PFSK-1 (cell line): ENCODE measurements around the gene LONP1.
A peak's percentile ranks its signal among the peaks of the same experiment; 100 is the strongest.

Experiments used
- FOXP2 ChIP-seq: optimal IDR thresholded peaks from 2 replicates; pipeline ENCODE3; 2011; ENCODE audit warnings: borderline replicate concordance, control low read depth, inconsistent platforms; ENCODE audit not compliant: insufficient read depth; ENCODE audit errors: extremely low read length, extremely low read depth
- POLR2AphosphoS5 ChIP-seq: IDR thresholded peaks from 2 replicates; pipeline ENCODE4 v1.6.1; 2012; ENCODE audit warnings: low read depth, mild to moderate bottlenecking, control low read depth, low read length, moderate library complexity
- SIN3A ChIP-seq: IDR thresholded peaks from 2 replicates; pipeline ENCODE4 v1.6.1; 2012; ENCODE audit warnings: mild to moderate bottlenecking, low read length, moderate library complexity, borderline replicate concordance; ENCODE audit not compliant: insufficient read depth
- TAF1 ChIP-seq: IDR thresholded peaks from 2 replicates; pipeline ENCODE4 v1.6.1; 2012; ENCODE audit warnings: low read length, control low read depth, borderline replicate concordance; ENCODE audit not compliant: insufficient read depth
- TF ChIP-seq, protein P1 (sequence below), 2 experiments: IDR thresholded peaks; 2 replicates each; pipeline versions ENCODE4 v1.6.1 to v1.8.0; 2011 to 2012; ENCODE audit warnings: low read depth in 2 of 2, low read length in 2 of 2, control low read depth in 1 of 2, inconsistent platforms in 1 of 2, mild to moderate bottlenecking in 1 of 2, moderate library complexity in 1 of 2; ENCODE audit not compliant: insufficient read depth in 1 of 2

The LONP1 gene

DNA sequence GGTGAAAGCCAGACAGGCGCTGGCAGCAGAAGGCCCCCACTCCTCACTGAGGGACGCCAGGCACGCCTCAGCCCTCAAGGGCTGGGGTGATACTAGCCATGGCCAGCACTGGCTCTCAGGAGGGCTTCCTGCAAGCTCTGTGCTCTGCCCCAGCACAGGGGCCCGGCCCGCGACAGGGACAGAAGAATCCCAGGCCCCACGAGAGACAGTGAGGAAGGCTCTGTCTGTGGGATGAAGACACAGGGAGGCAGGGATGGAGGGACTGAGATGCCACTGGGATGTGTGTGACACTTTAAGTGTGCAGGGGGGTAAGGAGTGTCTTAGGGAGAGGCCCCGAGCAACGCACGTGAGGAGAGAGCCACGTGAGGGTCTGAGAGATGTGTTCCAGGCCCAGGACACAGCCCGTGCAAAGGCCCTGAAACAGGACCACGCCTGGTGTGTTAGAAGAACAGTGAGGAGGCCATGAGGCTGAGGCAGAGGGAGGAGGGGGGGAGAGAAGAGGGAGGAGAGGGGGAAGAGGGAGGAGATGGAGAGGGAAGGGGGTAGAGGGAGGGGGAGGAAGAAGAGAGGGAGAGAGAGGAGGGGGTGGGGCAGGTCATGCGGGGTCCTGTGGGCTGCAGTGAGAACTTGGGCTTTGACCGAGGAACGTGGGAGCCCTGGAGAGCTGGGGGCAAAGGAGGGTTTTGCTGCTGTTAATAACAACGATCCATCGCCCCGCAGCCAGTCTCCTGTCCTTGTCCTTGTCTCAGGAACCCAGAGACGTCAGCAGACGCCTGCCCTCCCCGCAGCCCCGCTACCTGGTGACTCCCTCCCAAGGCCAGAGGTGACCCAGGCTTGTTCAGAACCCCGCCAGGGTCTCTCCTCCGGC is 22.7 kb downstream of the LONP1 start:
- no peak for TF ChIP-seq FOXP2
- TF ChIP-seq POLR2AphosphoS5 = peak; percentile 48
- TF ChIP-seq, protein P1, sequence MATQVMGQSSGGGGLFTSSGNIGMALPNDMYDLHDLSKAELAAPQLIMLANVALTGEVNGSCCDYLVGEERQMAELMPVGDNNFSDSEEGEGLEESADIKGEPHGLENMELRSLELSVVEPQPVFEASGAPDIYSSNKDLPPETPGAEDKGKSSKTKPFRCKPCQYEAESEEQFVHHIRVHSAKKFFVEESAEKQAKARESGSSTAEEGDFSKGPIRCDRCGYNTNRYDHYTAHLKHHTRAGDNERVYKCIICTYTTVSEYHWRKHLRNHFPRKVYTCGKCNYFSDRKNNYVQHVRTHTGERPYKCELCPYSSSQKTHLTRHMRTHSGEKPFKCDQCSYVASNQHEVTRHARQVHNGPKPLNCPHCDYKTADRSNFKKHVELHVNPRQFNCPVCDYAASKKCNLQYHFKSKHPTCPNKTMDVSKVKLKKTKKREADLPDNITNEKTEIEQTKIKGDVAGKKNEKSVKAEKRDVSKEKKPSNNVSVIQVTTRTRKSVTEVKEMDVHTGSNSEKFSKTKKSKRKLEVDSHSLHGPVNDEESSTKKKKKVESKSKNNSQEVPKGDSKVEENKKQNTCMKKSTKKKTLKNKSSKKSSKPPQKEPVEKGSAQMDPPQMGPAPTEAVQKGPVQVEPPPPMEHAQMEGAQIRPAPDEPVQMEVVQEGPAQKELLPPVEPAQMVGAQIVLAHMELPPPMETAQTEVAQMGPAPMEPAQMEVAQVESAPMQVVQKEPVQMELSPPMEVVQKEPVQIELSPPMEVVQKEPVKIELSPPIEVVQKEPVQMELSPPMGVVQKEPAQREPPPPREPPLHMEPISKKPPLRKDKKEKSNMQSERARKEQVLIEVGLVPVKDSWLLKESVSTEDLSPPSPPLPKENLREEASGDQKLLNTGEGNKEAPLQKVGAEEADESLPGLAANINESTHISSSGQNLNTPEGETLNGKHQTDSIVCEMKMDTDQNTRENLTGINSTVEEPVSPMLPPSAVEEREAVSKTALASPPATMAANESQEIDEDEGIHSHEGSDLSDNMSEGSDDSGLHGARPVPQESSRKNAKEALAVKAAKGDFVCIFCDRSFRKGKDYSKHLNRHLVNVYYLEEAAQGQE (IDR thresholded peaks at IDR 0.05; ENCODE audit: insufficient read depth in 1 of 2, low read depth in 2 of 2, low read length in 2 of 2) = no peak
- no peak for TF ChIP-seq TAF1
- TF ChIP-seq SIN3A = no peak

DNA sequence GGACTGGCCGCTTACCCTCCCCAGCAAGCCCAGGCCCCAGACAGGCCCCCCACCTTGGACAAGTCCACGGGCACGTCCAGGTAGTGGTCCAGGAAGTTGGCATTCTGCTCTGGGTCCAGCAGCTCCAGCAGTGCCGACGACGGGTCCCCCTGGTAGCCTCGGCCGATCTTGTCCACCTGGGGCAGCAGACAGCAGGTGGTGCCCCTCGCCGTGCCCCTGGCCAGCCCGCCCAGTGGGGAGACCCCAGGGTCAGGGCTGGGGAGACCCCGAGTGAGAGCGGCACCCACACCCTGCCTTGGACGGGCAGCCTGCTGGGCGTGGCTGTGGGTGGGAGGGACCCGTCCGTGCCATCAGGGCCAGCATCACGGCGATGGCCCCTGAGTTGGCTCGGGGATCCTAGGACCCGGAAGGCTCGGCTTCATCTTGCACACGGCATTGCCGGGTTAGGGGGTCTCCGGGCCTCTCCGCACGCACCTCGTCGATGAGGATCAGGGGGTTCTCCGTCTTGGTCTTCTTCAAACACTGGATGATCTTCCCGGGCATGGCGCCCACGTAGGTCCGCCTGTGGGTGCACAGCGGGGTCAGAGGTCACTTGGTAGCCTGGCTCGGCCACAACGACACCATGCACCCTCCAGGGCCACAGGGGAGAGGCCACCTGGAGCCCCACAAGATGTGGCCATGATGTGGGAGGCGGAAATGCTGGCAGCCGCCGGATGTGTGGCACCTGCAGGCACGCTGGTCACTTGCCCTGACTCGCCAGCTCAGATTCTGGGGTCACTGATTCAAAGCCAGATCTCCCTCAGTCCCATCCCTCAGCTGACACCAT is 23.5 kb downstream of the LONP1 start:
- TF ChIP-seq TAF1 (no peak), SIN3A (no peak), POLR2AphosphoS5 (no peak), FOXP2 (no peak)
- TF ChIP-seq, protein P1 (IDR thresholded peaks at IDR 0.05; ENCODE audit: insufficient read depth in 1 of 2, low read depth in 2 of 2, low read length in 2 of 2) = no peak

DNA sequence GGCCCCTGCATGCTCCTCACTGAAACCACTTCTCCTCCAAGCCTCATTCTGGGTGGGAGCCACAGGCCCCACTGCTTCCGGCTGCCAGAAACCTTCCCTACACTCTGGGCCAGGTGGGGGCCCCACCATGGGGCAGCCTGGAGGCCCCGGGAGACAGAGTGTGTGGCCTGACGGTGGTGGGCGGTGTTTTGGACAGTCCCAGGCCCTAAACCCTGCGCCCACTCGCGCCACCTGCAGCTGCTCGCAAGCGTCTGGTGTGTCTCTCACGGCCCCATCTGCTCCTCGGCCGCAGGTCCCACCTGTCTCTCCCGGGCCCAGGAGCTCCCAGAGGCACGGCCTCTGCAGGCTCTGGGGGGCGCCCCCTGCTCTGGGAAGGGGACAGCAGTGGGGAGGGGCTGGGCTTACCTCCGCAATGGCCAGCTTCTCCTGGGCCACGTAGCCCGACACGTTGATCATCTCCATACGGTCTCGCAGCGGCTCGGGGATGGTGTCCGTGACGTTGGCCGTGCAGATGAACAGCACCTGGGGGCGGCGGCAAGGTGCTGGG is 24.2 kb downstream of the LONP1 start:
- TF ChIP-seq TAF1 = no peak
- TF ChIP-seq, protein P1 (IDR thresholded peaks at IDR 0.05; ENCODE audit: insufficient read depth in 1 of 2, low read depth in 2 of 2, low read length in 2 of 2) = no peak
- no peak for TF ChIP-seq FOXP2
- no peak for TF ChIP-seq POLR2AphosphoS5
- TF ChIP-seq SIN3A = no peak

DNA sequence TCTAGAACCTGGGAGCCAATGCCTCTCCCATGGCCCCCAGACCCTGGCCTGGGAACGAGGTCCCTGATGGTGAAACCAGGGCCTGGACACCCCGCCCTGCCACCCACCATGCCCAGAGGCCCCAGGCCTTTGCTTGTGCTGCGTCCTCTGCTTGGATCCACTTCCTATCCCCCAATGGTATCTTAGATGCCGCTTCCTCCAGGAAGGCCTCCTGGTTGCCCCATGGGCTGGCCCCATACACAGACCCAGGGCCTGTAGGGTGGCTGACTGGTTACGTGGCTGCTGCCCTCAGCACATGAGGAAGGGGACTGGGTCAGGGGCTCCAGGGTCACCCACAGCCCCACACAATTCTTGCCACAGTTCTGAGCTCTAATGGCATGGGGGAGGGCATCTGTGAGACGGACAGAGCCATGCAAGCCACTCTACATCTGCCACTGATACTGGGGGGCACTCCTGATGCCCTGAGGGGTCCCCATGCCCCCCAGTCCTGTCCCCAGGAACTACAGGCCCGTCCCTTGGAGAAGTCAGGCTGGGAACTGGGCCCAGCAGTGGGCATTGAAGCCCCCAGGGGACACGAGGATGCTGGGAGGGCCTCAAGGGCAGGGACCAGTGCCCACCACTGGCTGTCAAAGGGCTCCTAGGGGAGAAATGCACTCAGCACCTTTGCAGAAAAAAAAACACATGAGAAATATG is 24.8 kb downstream of the LONP1 start:
- TF ChIP-seq, protein P1 (IDR thresholded peaks at IDR 0.05; ENCODE audit: insufficient read depth in 1 of 2, low read depth in 2 of 2, low read length in 2 of 2) = no peak
- TF ChIP-seq FOXP2 (no peak), SIN3A (no peak), TAF1 (no peak)
